Midbrain (tissue), 1 donor: ENCODE results near the gene SCIN.
"Not testable (repeated sequence)": the region's sequence is repeated elsewhere in the genome, so short reads cannot be mapped to it uniquely, and the experiment has no call there.

Experiments used
- DNase-seq: peaks from one replicate; lab custom pipeline; 2025; lab: John Stamatoyannopoulos, UW

Gene SCIN

GRCh38 chr7:12570534-12571461 lies at the start of gene SCIN:
TSS of gene SCIN (plus strand) at chr7:12570720. CDS start at chr7:12570787, 67 bp downstream.
- DNase-seq = no peak

DNA sequence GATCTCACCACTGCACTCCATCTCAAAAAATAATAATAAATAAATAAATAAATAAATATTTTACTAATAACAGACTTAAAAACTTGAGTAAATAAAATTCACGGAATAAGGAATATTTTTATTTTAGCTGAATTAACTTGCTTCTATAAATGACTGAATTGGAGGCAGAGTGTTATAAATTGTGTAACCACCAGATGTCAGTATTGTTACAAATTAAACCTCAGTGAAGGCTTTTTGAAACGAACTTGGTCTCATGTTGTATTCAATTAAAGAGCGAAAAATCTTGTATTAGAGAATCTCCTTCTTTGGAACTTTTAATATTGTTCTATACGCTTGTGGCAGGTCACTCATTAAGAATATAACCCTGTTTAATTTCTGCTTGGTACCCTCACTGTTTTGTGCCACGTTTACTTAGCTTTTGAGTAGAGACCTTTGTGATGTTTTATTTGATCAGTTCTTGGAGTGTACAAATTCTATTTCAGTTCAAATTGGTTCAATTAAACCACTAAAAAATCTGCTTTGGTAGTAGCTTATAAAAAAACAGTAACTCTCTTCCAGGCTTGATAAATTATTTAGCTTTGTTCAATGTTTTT lies 45.6 kb upstream of the SCIN start:
- peak; percentile 70 for DNase-seq

DNA sequence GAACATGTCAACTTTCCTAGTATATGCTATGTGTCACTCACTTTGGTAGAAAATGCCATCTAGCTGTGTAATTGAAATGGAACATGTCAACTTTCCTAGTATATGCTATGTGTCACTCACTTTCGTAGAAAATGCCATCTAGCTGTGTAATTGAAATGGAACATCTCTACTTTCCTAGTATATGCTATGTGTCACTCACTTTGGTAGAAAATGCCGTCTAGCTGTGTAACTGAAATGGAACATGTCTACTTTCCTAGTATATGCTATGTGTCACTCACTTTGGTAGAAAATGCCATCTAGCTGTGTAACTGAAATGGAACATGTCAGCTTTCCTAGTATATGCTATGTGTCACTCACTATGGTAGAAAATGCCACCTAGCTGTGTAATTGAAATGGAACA lies 43.8 kb upstream of the SCIN start:
- DNase-seq = not testable (repeated sequence)

DNA sequence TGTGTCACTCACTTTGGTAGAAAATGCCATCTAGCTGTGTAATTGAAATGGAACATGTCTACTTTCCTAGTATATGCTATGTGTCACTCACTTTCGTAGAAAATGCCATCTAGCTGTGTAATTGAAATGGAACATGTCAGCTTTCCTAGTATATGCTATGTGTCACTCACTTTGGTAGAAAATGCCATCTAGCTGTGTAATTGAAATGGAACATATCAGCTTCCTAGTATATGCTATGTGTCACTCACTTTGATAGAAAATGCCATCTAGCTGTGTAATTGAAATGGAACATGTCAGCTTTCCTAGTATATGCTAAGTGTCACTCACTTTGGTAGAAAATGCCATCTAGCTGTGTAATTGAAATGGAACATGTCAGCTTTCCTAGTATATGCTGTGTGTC lies 42.9 kb upstream of the SCIN start:
- DNase-seq = not testable (repeated sequence)

DNA sequence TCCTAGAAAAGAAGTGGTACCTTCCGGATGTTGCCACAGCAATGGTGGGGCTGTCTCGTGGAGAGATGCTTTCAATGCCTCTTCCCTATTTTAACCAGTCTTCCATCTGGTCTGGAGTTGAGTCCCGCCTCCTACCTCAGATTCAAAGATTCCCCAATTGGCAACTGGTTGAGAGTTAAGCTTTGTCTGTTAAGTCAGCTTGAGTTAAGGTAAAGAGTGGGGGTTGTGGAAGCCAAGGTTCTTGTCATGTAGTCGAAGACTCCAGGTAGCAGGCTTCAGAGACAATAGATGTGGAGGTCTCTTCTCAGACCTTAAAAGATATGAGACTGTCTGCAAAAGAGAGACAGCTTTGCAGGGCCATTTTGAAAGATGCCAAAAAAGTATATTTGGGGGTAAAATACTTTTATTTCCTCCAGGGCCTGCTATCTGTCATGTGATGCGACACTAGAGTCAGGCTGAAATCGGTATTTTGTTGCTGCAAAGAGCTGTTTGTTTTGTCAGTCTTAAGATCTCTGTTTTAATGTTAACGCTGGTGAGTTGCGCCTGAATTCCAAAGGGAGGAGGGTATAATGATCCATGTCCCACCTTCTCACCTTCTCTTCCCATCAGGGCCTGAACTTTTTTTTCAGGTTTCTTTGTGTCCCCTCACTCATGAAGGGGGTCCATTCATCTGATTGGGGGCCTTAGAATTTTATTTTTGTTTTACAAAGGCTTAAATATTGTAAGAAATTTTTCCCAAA lies 40.4 kb upstream of the SCIN start:
- no peak for DNase-seq

DNA sequence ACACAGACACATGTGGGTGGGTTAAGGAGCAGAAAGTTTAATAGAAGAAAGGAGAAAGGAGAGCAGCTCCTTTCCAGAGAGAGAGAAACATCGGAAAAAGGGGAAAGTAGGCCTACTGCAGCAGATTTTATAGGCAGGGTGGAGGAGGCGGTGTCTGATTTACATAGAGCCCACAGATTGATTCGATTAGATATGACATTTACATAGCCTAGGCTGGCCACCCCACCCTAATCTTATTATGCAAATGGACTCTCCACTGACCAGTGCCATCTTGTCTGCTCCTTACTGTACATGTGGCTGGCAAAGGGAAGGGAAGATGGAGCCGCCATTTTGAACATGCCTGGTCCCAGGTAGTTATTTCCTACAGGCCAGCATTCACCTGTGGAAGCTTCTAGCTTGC lies 38.7 kb upstream of the SCIN start:
- no peak for DNase-seq

GRCh38 chr7:12534046-12534445 lies 36.5 kb upstream of the SCIN start:
- no peak for DNase-seq

GRCh38 chr7:12539681-12540080 lies 30.8 kb upstream of the SCIN start:
- no peak for DNase-seq

GRCh38 chr7:12540850-12541249 lies 29.7 kb upstream of the SCIN start:
- no peak for DNase-seq

GRCh38 chr7:12543586-12543985 lies 26.9 kb upstream of the SCIN start:
- no peak for DNase-seq

- no peak for DNase-seq
These were observed 21.4 kb upstream of the SCIN start for GRCh38 chr7:12549106-12549505.

GRCh38 chr7:12550956-12551355 lies 19.6 kb upstream of the SCIN start:
- no peak for DNase-seq

DNA sequence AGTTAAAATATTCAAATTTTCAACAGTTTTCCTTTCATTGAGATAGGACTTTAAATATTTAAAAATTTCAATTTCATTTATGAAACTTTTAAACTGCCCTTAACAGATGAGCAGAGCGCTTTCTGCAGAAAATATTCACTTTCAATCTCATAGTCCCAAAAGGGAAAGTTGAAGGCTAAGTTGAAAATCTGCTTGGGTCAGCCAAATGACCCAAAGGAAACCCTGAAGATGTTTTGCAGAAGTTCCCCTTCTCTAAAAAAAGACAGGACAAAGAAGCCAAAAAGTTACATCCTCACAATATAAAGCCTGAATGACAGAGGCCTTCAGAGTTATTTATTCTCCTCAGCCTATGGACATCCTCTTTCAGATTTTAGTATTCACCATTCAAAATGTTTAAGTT lies 17.6 kb upstream of the SCIN start:
- no peak for DNase-seq

- no peak for DNase-seq
These were observed 17.1 kb upstream of the SCIN start for GRCh38 chr7:12553416-12553815.

DNA sequence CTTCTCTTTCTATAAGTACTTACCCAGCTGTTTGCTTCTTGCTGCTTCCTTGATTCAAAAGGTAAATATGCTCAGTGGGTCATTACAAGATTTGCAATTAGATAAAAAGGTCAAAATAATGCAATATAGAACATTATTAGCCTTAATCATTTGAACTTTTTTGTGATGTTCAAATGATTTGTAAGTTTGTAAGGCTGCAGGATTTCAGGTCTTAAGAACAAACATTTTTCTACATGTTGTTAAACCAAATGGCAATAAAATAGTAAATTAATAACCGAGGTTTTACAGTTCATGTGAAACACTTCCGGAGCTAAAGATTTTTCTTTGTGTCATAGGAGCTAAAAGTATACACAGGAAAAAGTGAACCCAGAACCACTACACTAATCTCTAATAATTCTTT lies 16.2 kb upstream of the SCIN start:
- DNase-seq = no peak

DNA sequence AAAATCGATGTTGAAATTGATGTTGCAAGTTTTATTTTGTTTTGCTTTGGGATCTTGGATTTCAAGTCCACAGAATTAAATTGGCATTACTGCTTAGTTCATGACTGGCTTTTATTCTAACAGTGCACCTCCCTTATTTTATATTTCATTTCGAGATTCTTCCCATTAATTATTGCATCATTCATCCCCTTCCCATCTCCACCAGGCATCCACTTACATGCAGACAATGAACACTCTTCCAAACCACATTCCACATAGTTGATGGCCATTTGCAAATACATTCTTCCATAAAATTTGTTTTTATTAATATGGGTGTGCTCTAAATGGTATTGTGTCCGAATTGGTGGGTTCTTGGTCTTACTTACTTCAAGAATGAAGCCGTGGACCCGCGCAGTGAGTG lies 15.6 kb upstream of the SCIN start:
- DNase-seq = no peak

DNA sequence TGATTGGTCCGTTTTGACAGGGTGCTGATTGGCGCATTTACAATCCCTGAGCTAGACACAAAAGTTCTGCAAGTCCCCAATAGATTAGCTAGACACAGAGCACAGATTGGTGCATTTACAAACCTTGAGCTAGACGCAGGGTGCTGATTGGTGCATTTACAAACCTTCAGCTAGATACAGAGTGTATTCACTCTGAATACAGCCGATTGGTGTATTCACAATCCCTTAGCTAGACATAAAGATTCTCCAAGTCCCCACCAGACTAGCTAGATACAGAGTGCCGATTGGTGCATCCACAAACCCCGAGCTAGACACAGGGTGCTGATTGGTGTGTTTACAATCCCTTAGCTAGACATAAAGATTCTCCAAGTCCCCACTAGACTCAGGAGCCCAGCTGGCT lies 14.8 kb upstream of the SCIN start:
- not testable (repeated sequence) for DNase-seq

DNA sequence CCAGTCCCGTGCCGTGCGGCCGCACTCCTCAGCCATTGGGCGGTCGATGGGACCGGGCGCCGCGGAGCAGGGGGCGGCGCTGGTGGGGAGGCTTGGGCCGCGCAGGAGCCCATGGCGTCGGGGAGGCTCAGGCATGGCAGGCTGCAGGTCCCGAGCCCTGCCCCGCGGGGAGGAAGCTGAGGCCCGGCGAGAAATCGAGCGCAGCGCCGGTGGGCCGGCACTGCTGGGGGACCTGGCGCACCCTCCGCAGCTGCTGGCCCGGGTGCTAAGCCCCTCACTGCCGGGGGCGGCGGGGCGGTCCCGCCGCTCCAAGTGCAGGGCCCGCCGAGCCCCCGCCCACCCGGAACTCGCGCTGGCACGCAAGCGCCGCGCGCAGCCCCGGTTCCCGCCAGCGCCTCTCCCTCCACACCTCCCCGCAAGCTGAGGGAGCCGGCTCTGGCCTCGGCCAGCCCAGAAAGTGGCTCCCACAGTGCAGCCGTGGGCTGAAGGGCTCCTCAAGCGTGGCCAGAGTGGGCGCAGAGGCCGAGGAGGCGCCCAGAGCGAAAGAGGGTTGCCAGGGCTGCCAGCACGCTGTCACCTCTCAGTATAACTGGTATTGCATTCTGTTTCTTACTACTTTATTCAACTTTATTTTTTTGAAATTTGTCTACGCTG lies 14.3 kb upstream of the SCIN start:
- not testable (repeated sequence) for DNase-seq

DNA sequence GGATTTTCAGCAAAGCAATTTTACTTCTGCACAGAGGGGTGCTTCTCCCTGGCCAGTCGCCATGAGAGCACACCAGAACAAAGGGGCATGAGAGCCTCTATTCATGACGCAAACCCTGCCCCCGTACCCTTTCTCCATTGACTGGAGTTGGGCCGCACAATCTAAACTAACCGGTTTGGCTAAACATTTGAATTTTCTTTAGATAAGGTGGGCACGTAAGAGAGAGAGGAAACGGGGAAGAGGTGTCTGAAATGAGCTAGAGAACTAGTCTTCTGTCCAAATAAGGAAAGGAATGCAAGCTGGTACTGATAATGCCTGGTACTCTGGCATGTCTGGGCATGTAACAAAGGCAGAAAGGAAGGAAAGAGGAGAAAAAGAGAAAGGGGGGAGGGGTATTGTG lies 13.2 kb upstream of the SCIN start:
- no peak for DNase-seq

DNA sequence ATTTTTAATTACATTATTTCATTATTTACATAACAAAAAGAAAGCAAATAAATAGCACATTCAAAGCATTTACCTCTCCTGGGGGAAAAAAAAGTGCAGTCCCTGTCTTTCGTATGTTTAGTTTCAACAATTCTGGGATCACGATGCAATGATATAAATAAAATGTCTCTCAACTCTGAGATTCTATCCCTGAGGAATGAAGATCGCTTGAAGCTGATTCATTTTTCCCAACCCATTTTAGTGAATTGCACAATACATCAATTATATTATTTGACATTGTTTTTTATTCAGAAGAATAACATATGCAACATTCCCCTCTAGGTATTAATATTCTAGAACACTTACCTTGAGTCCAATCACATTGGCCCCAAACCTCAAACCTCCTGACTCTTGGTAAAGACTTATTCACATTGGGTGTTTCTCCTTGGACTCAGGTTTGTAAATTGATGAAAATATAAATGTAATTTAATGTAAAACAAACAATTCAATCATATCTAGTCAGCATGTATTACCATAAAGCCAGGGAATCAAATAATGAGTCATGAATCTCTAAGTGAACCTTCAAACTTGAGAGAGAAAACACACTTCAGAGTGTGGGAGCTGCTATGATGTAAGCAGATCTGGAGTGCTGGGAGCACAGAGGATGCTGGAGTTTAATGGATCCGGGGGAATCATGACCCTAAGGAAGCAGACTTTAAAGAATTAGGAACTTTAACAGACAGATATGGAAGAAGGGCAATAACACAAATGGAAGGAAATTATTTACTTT lies 5.3 kb upstream of the SCIN start:
- no peak for DNase-seq

GRCh38 chr7:12565873-12566272 lies 4.6 kb upstream of the SCIN start:
- no peak for DNase-seq

GRCh38 chr7:12567015-12567414 lies 3.5 kb upstream of the SCIN start:
- no peak for DNase-seq
